Activated CD4-positive, CD25-positive, alpha-beta regulatory T cell treated with anti-CD3 and anti-CD28 coated beads, Interleukin-2, amount 50 U/mL, for 16 hours (primary cell): ENCODE measurements around the gene MSRB3.

Experiments used
- DNase-seq: peaks from one replicate; pipeline ENCODE4 v3.0.0-alpha.2; 2020; ENCODE audit warnings: low read depth, low spot score

The MSRB3 gene

GRCh38 chr12:65391711-65392110 lies 113.2 kb downstream of the MSRB3 start:
- no peak for DNase-seq

- no peak for DNase-seq
Observed at GRCh38 chr12:65392491-65392890, 114.0 kb downstream of the MSRB3 start.

- DNase-seq: no peak
Observed at GRCh38 chr12:65403188-65403587, 124.7 kb downstream of the MSRB3 start.

GRCh38 chr12:65407388-65408149 lies 129.1 kb downstream of the MSRB3 start:
- no peak for DNase-seq

GRCh38 chr12:65408441-65408840 lies 130.0 kb downstream of the MSRB3 start:
- no peak for DNase-seq

GRCh38 chr12:65409726-65410125 lies 131.2 kb downstream of the MSRB3 start:
- no peak for DNase-seq

GRCh38 chr12:65411171-65411570 lies 132.7 kb downstream of the MSRB3 start:
- no peak for DNase-seq

GRCh38 chr12:65414526-65414925 lies 136.0 kb downstream of the MSRB3 start:
- DNase-seq: no peak

GRCh38 chr12:65415826-65416225 lies 137.3 kb downstream of the MSRB3 start:
- no peak for DNase-seq

GRCh38 chr12:65419284-65420072 lies 141.0 kb downstream of the MSRB3 start:
- no peak for DNase-seq

- no peak for DNase-seq
Observed at GRCh38 chr12:65420941-65421340, 142.5 kb downstream of the MSRB3 start.

- no peak for DNase-seq
Observed at GRCh38 chr12:65427646-65428045, 149.2 kb downstream of the MSRB3 start.

GRCh38 chr12:65430006-65430405 lies 151.5 kb downstream of the MSRB3 start:
- no peak for DNase-seq

- no peak for DNase-seq
Observed at GRCh38 chr12:65430571-65431306, 152.3 kb downstream of the MSRB3 start.

- no peak for DNase-seq
Observed at GRCh38 chr12:65432114-65432513, 153.6 kb downstream of the MSRB3 start.

- no peak for DNase-seq
Observed at GRCh38 chr12:65432651-65433050, 154.2 kb downstream of the MSRB3 start.

- DNase-seq: no peak
Observed at GRCh38 chr12:65434737-65435136, 156.3 kb downstream of the MSRB3 start.

- DNase-seq: no peak
Observed at GRCh38 chr12:65443038-65443437, 164.6 kb downstream of the MSRB3 start.

GRCh38 chr12:65444996-65445395 lies 166.5 kb downstream of the MSRB3 start:
- no peak for DNase-seq

GRCh38 chr12:65446901-65447300 lies 168.4 kb downstream of the MSRB3 start:
- no peak for DNase-seq

- DNase-seq: no peak
Observed at GRCh38 chr12:65449400-65449799, 170.9 kb downstream of the MSRB3 start.

- DNase-seq: no peak
Observed at GRCh38 chr12:65450625-65451024, 172.1 kb downstream of the MSRB3 start.
